Neural cell (in vitro differentiated cells): ENCODE measurements around the gene LINC00632.

Experiments
- EP300 ChIP-seq: fragments of 450-650 bp; conservative IDR thresholded peaks from 2 replicates; pipeline ENCODE4 v1.6.1; 2014; ENCODE audit warnings: antibody characterized with exemption, mild to moderate bottlenecking, moderate library complexity; ENCODE audit not compliant: poor library complexity, severe bottlenecking
- EZH2 ChIP-seq: fragments of 200-600, 300-800 bp; shearing (Covaris generic), sonication (generic); IDR thresholded peaks from 2 replicates; pipeline ENCODE4 v1.6.1; 2014; ENCODE audit warnings: antibody characterized with exemption, low read length, borderline replicate concordance, mild to moderate bottlenecking; ENCODE audit not compliant: insufficient read depth, poor library complexity, severe bottlenecking
- MXI1 ChIP-seq: fragments of 450-650 bp; conservative IDR thresholded peaks from 2 replicates; pipeline ENCODE4 v1.6.1; 2014; ENCODE audit warnings: antibody characterized with exemption, mild to moderate bottlenecking; ENCODE audit not compliant: poor library complexity, severe bottlenecking
- POLR2AphosphoS5 ChIP-seq: IDR thresholded peaks from 2 replicates; pipeline ENCODE4 v1.6.1; 2012
- RAD21 ChIP-seq: fragments of 450-650 bp; conservative IDR thresholded peaks from 2 replicates; pipeline ENCODE4 v1.6.1; 2014; ENCODE audit warnings: antibody characterized with exemption, mild to moderate bottlenecking, moderate library complexity
- SMC3 ChIP-seq: fragments of 450-650 bp; conservative IDR thresholded peaks from 2 replicates; pipeline ENCODE4 v1.6.1; 2014; ENCODE audit warnings: antibody characterized with exemption, mild to moderate bottlenecking, moderate library complexity; ENCODE audit not compliant: poor library complexity
- TAF1 ChIP-seq: IDR thresholded peaks from 2 replicates; pipeline ENCODE4 v1.6.1; 2012; ENCODE audit warnings: low read depth
- TF ChIP-seq, protein P1 (sequence below): fragments of 450-650 bp; IDR thresholded peaks from 2 replicates; pipeline ENCODE4 v1.5.1; 2014; ENCODE audit warnings: antibody characterized with exemption, mild to moderate bottlenecking, moderate library complexity; ENCODE audit not compliant: poor library complexity, severe bottlenecking
- TF ChIP-seq, protein P2 (sequence below): IDR thresholded peaks from 2 replicates; pipeline ENCODE4 v1.6.1; 2012; ENCODE audit warnings: borderline replicate concordance

DNA sequence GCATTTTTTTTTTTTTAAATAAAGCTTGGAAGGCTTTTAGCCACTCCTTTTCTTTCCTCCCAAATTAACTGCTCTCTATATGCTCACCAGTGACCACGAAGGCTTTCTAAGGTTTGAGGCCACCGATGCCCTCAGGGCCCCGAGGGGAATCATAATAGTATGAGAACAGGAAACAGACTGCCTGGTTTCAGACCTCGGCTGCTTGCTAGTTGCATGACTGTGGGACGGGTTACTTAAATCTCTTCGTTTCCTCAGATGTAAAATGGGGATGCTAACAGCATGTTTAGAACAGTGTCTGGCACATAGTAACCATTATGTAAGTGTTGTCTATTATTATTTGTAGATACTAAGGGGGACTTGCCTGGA is 3.6 kb downstream of the LINC00632 start:
- TF ChIP-seq, protein P1, sequence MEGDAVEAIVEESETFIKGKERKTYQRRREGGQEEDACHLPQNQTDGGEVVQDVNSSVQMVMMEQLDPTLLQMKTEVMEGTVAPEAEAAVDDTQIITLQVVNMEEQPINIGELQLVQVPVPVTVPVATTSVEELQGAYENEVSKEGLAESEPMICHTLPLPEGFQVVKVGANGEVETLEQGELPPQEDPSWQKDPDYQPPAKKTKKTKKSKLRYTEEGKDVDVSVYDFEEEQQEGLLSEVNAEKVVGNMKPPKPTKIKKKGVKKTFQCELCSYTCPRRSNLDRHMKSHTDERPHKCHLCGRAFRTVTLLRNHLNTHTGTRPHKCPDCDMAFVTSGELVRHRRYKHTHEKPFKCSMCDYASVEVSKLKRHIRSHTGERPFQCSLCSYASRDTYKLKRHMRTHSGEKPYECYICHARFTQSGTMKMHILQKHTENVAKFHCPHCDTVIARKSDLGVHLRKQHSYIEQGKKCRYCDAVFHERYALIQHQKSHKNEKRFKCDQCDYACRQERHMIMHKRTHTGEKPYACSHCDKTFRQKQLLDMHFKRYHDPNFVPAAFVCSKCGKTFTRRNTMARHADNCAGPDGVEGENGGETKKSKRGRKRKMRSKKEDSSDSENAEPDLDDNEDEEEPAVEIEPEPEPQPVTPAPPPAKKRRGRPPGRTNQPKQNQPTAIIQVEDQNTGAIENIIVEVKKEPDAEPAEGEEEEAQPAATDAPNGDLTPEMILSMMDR = no peak
- TF ChIP-seq POLR2AphosphoS5 (no peak), EZH2 (no peak), TAF1 (no peak), EP300 (no peak), MXI1 (no peak), RAD21 (no peak), SMC3 (no peak)
- TF ChIP-seq, protein P2, sequence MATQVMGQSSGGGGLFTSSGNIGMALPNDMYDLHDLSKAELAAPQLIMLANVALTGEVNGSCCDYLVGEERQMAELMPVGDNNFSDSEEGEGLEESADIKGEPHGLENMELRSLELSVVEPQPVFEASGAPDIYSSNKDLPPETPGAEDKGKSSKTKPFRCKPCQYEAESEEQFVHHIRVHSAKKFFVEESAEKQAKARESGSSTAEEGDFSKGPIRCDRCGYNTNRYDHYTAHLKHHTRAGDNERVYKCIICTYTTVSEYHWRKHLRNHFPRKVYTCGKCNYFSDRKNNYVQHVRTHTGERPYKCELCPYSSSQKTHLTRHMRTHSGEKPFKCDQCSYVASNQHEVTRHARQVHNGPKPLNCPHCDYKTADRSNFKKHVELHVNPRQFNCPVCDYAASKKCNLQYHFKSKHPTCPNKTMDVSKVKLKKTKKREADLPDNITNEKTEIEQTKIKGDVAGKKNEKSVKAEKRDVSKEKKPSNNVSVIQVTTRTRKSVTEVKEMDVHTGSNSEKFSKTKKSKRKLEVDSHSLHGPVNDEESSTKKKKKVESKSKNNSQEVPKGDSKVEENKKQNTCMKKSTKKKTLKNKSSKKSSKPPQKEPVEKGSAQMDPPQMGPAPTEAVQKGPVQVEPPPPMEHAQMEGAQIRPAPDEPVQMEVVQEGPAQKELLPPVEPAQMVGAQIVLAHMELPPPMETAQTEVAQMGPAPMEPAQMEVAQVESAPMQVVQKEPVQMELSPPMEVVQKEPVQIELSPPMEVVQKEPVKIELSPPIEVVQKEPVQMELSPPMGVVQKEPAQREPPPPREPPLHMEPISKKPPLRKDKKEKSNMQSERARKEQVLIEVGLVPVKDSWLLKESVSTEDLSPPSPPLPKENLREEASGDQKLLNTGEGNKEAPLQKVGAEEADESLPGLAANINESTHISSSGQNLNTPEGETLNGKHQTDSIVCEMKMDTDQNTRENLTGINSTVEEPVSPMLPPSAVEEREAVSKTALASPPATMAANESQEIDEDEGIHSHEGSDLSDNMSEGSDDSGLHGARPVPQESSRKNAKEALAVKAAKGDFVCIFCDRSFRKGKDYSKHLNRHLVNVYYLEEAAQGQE = no peak
